ENCODE results near the gene KDM4B. TPM values are rescaled to one million over a fixed set of nuclear protein-coding genes. Genes with fewer than 3 reads are reported as not detected.

KDM4B gene
- total and polyA plus RNA-seq, 4 donors, result 3.2 to 19.7 (median 12.9) TPM

DNA sequence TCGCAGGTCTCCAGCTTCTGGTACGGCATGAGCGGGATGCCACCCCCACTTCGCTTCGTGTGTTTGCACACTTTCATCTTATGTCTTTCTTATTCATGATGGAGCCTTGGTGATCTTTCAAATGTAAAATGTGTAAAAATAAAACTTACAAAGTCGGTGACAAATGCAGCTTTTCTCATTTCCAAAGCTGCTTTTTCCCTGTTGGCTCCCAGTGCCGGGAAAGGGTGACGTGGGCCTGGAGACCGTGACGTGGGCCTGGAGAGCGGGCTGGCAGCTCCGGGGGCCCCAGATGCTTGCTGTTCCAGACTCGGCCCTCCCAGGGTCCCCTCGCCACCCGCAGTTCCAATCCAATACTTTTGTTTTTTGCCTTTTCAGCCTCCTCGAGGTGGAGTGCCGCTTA is 101.4 kb downstream of the KDM4B start:
- Histone ChIP-seq H3K4me3 (ENCODE audit: low read depth in 1 of 3, low read length in 3 of 3) (no peak overlapping the region), H3K27me3 (ENCODE audit: control insufficient read depth in 4 of 4, insufficient read depth in 4 of 4, low read length in 3 of 4) (no peaks in the 10 kb centered on the region), H3K27ac (ENCODE audit: low read depth in 1 of 2, low read length in 2 of 2) (no peak overlapping the region), H3K4me1 (ENCODE audit: control insufficient read depth in 4 of 4, insufficient read depth in 4 of 4, low read length in 3 of 4) (peaks cover 10 to 20% (median 16%) of the 10 kb centered on the region in 4 donors), H3K9me3 (ENCODE audit: control insufficient read depth in 4 of 4, low read length in 3 of 4) (no peaks in the 10 kb centered on the region), H3K36me3 (ENCODE audit: control insufficient read depth in 4 of 4, insufficient read depth in 3 of 4, low read depth in 1 of 4, low read length in 3 of 4) (peaks cover 0 to 16% (median 4%) of the 10 kb centered on the region in 4 donors), H3K9ac (ENCODE audit: low read depth in 1 of 2, low read length in 2 of 2) (no peak overlapping the region)
- TF ChIP-seq GABPA (IDR thresholded peaks at IDR 0.05 in 1 of 2, conservative IDR thresholded peaks at IDR 0.05 in 1 of 2) (no peak), FOXA1 (IDR thresholded peaks at IDR 0.05) (no peak), FOXA2 (IDR thresholded peaks at IDR 0.05) (no peak), YY1 (IDR thresholded peaks at IDR 0.05) (no peak), SP1 (IDR thresholded peaks at IDR 0.05) (no peak), TAF1 (conservative IDR thresholded peaks at IDR 0.05) (no peak), JUND (IDR thresholded peaks at IDR 0.05) (no peak), RXRA (IDR thresholded peaks at IDR 0.05) (no peak), NR2F2 (IDR thresholded peaks at IDR 0.05) (no peak), EGR1 (IDR thresholded peaks at IDR 0.05; ENCODE audit: low read depth in 2 of 2) (no peak), HNF4A (conservative IDR thresholded peaks at IDR 0.05) (no peak), RAD21 (IDR thresholded peaks at IDR 0.05) (no peak), HNF4G (IDR thresholded peaks at IDR 0.05) (no peak)
- TF ChIP-seq, protein P1, sequence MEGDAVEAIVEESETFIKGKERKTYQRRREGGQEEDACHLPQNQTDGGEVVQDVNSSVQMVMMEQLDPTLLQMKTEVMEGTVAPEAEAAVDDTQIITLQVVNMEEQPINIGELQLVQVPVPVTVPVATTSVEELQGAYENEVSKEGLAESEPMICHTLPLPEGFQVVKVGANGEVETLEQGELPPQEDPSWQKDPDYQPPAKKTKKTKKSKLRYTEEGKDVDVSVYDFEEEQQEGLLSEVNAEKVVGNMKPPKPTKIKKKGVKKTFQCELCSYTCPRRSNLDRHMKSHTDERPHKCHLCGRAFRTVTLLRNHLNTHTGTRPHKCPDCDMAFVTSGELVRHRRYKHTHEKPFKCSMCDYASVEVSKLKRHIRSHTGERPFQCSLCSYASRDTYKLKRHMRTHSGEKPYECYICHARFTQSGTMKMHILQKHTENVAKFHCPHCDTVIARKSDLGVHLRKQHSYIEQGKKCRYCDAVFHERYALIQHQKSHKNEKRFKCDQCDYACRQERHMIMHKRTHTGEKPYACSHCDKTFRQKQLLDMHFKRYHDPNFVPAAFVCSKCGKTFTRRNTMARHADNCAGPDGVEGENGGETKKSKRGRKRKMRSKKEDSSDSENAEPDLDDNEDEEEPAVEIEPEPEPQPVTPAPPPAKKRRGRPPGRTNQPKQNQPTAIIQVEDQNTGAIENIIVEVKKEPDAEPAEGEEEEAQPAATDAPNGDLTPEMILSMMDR (IDR thresholded peaks at IDR 0.05; ENCODE audit: low read depth, low read length, missing input control), result no peak
- TF ChIP-seq, protein P2, sequence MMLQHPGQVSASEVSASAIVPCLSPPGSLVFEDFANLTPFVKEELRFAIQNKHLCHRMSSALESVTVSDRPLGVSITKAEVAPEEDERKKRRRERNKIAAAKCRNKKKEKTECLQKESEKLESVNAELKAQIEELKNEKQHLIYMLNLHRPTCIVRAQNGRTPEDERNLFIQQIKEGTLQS (IDR thresholded peaks at IDR 0.05), result no peak
- TF ChIP-seq, protein P3, sequence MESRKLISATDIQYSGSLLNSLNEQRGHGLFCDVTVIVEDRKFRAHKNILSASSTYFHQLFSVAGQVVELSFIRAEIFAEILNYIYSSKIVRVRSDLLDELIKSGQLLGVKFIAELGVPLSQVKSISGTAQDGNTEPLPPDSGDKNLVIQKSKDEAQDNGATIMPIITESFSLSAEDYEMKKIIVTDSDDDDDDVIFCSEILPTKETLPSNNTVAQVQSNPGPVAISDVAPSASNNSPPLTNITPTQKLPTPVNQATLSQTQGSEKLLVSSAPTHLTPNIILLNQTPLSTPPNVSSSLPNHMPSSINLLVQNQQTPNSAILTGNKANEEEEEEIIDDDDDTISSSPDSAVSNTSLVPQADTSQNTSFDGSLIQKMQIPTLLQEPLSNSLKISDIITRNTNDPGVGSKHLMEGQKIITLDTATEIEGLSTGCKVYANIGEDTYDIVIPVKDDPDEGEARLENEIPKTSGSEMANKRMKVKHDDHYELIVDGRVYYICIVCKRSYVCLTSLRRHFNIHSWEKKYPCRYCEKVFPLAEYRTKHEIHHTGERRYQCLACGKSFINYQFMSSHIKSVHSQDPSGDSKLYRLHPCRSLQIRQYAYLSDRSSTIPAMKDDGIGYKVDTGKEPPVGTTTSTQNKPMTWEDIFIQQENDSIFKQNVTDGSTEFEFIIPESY (IDR thresholded peaks at IDR 0.05), result no peak
- TF ChIP-seq, protein P4, sequence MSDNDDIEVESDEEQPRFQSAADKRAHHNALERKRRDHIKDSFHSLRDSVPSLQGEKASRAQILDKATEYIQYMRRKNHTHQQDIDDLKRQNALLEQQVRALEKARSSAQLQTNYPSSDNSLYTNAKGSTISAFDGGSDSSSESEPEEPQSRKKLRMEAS (IDR thresholded peaks at IDR 0.05), result no peak
- no peak for DNase-seq (ENCODE audit: low spot score)
- 97% methylated on average over 17 of the region's 17 CpGs for WGBS

DNA sequence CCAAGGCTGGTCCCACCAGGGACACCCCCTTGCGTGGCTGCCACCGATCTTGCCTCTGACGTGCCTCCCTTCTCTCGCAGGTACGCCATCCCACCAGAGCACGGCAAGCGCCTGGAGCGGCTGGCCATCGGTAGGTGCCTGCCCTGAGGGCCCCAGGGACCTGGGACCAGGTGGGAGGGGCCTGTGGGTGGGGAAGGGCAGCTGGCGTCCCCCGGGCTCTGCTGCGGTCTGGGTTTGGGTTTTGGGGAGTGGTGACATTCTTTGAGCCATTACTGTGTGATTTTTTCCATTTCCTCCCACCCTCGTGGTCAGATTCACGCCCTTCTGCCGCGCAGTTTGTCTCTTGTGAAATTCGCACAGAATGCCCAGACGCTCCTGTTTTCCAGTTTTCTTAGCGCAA is 102.0 kb downstream of the KDM4B start:
- WGBS, result 92% methylated on average over 19 of the region's 19 CpGs
- H3K27ac ChIP-seq (ENCODE audit: low read depth in 1 of 2, low read length in 2 of 2), result no peak overlapping the region
- peaks cover 0 to 16% (median 5%) of the 10 kb centered on the region in 4 donors for H3K36me3 ChIP-seq (ENCODE audit: control insufficient read depth in 4 of 4, insufficient read depth in 3 of 4, low read depth in 1 of 4, low read length in 3 of 4)
- no peak for DNase-seq (ENCODE audit: low spot score)
- H3K4me3 ChIP-seq (ENCODE audit: low read depth in 1 of 3, low read length in 3 of 3), result no peak overlapping the region
- no peaks in the 10 kb centered on the region for H3K27me3 ChIP-seq (ENCODE audit: control insufficient read depth in 4 of 4, insufficient read depth in 4 of 4, low read length in 3 of 4)
- TF ChIP-seq EGR1 (IDR thresholded peaks at IDR 0.05; ENCODE audit: low read depth in 2 of 2) (no peak), TAF1 (conservative IDR thresholded peaks at IDR 0.05) (no peak), JUND (IDR thresholded peaks at IDR 0.05) (no peak), YY1 (IDR thresholded peaks at IDR 0.05) (no peak), HNF4A (conservative IDR thresholded peaks at IDR 0.05) (no peak), NR2F2 (IDR thresholded peaks at IDR 0.05) (no peak)
- TF ChIP-seq, protein P2 (IDR thresholded peaks at IDR 0.05), result no peak
- TF ChIP-seq, protein P5, sequence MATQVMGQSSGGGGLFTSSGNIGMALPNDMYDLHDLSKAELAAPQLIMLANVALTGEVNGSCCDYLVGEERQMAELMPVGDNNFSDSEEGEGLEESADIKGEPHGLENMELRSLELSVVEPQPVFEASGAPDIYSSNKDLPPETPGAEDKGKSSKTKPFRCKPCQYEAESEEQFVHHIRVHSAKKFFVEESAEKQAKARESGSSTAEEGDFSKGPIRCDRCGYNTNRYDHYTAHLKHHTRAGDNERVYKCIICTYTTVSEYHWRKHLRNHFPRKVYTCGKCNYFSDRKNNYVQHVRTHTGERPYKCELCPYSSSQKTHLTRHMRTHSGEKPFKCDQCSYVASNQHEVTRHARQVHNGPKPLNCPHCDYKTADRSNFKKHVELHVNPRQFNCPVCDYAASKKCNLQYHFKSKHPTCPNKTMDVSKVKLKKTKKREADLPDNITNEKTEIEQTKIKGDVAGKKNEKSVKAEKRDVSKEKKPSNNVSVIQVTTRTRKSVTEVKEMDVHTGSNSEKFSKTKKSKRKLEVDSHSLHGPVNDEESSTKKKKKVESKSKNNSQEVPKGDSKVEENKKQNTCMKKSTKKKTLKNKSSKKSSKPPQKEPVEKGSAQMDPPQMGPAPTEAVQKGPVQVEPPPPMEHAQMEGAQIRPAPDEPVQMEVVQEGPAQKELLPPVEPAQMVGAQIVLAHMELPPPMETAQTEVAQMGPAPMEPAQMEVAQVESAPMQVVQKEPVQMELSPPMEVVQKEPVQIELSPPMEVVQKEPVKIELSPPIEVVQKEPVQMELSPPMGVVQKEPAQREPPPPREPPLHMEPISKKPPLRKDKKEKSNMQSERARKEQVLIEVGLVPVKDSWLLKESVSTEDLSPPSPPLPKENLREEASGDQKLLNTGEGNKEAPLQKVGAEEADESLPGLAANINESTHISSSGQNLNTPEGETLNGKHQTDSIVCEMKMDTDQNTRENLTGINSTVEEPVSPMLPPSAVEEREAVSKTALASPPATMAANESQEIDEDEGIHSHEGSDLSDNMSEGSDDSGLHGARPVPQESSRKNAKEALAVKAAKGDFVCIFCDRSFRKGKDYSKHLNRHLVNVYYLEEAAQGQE (IDR thresholded peaks at IDR 0.05), result no peak
- TF ChIP-seq, protein P1 (IDR thresholded peaks at IDR 0.05; ENCODE audit: low read depth, low read length, missing input control), result no peak
- TF ChIP-seq, protein P3 (IDR thresholded peaks at IDR 0.05), result no peak
- TF ChIP-seq, protein P4 (IDR thresholded peaks at IDR 0.05), result no peak
- H3K4me1 ChIP-seq (ENCODE audit: control insufficient read depth in 4 of 4, insufficient read depth in 4 of 4, low read length in 3 of 4), result peaks cover 10 to 20% (median 16%) of the 10 kb centered on the region in 4 donors
- H3K9me3 ChIP-seq (ENCODE audit: control insufficient read depth in 4 of 4, low read length in 3 of 4), result no peaks in the 10 kb centered on the region
- H3K9ac ChIP-seq (ENCODE audit: low read depth in 1 of 2, low read length in 2 of 2), result no peak overlapping the region
